ENCODE results near the gene MMP7.

DNA sequence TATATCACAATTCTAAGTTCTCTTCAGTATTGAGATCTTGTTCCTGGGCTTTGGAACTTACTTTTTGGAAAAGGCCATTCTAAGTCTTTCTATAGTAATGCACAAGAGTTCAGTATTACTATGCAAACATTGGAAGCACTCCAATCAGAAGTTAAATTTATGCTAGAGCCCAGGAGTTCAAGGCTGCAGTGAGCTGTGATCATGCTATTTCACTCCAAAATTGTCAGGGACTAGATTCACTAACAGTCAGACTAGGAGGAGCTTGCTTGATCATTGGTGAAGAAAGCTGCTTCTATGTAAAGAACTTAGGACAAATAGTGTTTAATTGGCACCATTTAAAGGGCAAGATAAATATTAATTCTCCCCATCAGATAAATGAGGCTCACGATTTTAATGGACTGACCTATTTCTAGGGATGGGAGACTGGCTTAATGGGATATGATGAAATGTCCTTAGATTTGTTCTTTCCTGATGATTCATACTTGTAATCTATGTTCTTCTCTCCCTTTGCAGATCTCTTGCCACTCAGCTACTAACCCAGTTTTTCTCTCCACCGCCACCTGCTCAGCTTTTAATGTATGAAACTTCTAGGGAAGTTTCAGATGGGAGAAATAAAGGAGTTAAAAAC lies 45.3 kb downstream of the MMP7 start:
- TF ChIP-seq, protein P1, sequence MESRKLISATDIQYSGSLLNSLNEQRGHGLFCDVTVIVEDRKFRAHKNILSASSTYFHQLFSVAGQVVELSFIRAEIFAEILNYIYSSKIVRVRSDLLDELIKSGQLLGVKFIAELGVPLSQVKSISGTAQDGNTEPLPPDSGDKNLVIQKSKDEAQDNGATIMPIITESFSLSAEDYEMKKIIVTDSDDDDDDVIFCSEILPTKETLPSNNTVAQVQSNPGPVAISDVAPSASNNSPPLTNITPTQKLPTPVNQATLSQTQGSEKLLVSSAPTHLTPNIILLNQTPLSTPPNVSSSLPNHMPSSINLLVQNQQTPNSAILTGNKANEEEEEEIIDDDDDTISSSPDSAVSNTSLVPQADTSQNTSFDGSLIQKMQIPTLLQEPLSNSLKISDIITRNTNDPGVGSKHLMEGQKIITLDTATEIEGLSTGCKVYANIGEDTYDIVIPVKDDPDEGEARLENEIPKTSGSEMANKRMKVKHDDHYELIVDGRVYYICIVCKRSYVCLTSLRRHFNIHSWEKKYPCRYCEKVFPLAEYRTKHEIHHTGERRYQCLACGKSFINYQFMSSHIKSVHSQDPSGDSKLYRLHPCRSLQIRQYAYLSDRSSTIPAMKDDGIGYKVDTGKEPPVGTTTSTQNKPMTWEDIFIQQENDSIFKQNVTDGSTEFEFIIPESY (IDR thresholded peaks at IDR 0.05; ENCODE audit: borderline replicate concordance, low read depth), result no peak
- TF ChIP-seq, protein P2, sequence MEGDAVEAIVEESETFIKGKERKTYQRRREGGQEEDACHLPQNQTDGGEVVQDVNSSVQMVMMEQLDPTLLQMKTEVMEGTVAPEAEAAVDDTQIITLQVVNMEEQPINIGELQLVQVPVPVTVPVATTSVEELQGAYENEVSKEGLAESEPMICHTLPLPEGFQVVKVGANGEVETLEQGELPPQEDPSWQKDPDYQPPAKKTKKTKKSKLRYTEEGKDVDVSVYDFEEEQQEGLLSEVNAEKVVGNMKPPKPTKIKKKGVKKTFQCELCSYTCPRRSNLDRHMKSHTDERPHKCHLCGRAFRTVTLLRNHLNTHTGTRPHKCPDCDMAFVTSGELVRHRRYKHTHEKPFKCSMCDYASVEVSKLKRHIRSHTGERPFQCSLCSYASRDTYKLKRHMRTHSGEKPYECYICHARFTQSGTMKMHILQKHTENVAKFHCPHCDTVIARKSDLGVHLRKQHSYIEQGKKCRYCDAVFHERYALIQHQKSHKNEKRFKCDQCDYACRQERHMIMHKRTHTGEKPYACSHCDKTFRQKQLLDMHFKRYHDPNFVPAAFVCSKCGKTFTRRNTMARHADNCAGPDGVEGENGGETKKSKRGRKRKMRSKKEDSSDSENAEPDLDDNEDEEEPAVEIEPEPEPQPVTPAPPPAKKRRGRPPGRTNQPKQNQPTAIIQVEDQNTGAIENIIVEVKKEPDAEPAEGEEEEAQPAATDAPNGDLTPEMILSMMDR (IDR thresholded peaks at IDR 0.05), result no peak
- TF ChIP-seq NFIC (IDR thresholded peaks at IDR 0.05; ENCODE audit: borderline replicate concordance) (no peak), TCF12 (IDR thresholded peaks at IDR 0.05) (no peak)
- TF ChIP-seq, protein P3, sequence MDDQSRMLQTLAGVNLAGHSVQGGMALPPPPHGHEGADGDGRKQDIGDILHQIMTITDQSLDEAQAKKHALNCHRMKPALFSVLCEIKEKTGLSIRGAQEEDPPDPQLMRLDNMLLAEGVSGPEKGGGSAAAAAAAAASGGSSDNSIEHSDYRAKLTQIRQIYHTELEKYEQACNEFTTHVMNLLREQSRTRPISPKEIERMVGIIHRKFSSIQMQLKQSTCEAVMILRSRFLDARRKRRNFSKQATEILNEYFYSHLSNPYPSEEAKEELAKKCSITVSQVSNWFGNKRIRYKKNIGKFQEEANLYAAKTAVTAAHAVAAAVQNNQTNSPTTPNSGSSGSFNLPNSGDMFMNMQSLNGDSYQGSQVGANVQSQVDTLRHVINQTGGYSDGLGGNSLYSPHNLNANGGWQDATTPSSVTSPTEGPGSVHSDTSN (IDR thresholded peaks at IDR 0.05), result no peak

Measured in SK-N-SH (cell line).